ENCODE results near the gene BMPER. TPM values are rescaled to one million over a fixed set of nuclear protein-coding genes. Genes with fewer than 3 reads are reported as not detected.

The BMPER gene
- polyA plus RNA-seq, 1 of the 3 experiments (the other 2 are of a cell fraction), result 20.0 TPM

DNA sequence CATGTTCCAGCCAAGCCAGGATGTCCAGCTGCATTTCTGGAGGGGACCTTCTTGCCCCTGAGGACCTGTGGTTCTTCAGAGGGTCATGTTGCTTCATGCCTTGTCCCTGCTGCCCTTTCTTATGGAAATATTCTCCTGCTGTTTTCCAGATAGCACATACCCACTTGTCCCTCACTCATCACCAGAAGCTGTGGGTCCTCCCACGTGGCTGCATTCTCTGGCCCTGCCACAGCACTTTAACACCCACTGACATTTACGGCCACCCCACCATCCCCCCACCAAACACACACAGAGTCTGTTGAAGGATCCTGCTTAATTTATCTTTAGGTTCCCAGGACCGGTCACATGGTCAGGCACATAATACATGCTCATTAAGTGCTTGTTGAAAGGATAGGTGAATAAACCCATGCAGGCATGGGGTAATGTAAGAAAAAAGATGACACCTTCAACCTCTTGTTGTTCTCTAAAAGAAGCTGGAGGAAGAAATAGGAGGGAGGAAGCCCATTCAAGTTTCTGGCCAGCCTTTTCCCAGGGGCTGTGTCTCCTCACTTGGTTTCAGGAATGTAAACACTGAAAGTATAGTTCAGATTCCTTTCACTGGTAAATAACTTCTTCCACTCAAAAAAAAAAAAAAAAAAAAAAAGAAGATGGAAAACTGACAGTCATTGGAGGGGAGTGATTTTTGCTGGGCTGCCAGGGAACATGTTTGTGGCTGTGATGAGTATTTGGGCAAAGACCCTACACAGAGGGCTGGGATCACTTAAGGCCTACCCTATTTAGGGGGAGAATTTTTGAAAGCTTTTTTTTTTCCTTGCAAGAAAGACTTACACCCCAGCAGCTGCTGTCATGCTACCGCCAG, 19.8 kb upstream of the BMPER start:
- H3K9me2 ChIP-seq, result no peaks in the 10 kb centered on the region
- no peaks in the 10 kb centered on the region; a peak in 2 of 4 replicates for H3K4me1 ChIP-seq (ENCODE audit: control insufficient read depth in 1 of 2, insufficient read depth in 2 of 2, low read depth in 1 of 2, low read length in 1 of 2)
- no peaks in the 10 kb centered on the region for H4K20me1 ChIP-seq (ENCODE audit: insufficient read depth)
- no peaks in the 10 kb centered on the region for H3K36me3 ChIP-seq (replicated peaks in 1 of 2; ENCODE audit: control insufficient read depth in 1 of 2, insufficient read depth in 2 of 2, low read length in 1 of 2)
- H3K9me3 ChIP-seq, result no peaks in the 10 kb centered on the region
- ChIA-PET POLR2A (no interaction called here), CTCF (interaction anchor here (0.9 to 3.7 kb wide), 6 partner anchors 10 to 127 kb away, joined by 3 to 43 read pairs (median 4); no protein-coding TSS in a partner anchor)
- no peaks in the 10 kb centered on the region for H3K27me3 ChIP-seq (ENCODE audit: insufficient read depth)
- no peak overlapping the region for H3K4me3 ChIP-seq (ENCODE audit: low read depth in 2 of 2, low read length in 1 of 2)
- H3F3A ChIP-seq (replicated peaks; ENCODE audit: insufficient read depth), result no peaks in the 10 kb centered on the region
- DNase-seq, result no peak
- H3K9ac ChIP-seq, result no peak overlapping the region
- no peaks in the 10 kb centered on the region for H3K79me2 ChIP-seq (ENCODE audit: insufficient read depth)
- TF ChIP-seq ZBTB33 (IDR thresholded peaks at IDR 0.05; ENCODE audit: borderline replicate concordance, low read depth), result no peak
- no peak for TF ChIP-seq POLR2AphosphoS5 (IDR thresholded peaks at IDR 0.05; ENCODE audit: low read depth, low read length)
- no peak for TF ChIP-seq RFX5 (IDR thresholded peaks at IDR 0.05; ENCODE audit: low read length)
- no peak for TF ChIP-seq TAF1 (IDR thresholded peaks at IDR 0.05; ENCODE audit: borderline replicate concordance, low read depth, low read length)
- TF ChIP-seq, protein P1, sequence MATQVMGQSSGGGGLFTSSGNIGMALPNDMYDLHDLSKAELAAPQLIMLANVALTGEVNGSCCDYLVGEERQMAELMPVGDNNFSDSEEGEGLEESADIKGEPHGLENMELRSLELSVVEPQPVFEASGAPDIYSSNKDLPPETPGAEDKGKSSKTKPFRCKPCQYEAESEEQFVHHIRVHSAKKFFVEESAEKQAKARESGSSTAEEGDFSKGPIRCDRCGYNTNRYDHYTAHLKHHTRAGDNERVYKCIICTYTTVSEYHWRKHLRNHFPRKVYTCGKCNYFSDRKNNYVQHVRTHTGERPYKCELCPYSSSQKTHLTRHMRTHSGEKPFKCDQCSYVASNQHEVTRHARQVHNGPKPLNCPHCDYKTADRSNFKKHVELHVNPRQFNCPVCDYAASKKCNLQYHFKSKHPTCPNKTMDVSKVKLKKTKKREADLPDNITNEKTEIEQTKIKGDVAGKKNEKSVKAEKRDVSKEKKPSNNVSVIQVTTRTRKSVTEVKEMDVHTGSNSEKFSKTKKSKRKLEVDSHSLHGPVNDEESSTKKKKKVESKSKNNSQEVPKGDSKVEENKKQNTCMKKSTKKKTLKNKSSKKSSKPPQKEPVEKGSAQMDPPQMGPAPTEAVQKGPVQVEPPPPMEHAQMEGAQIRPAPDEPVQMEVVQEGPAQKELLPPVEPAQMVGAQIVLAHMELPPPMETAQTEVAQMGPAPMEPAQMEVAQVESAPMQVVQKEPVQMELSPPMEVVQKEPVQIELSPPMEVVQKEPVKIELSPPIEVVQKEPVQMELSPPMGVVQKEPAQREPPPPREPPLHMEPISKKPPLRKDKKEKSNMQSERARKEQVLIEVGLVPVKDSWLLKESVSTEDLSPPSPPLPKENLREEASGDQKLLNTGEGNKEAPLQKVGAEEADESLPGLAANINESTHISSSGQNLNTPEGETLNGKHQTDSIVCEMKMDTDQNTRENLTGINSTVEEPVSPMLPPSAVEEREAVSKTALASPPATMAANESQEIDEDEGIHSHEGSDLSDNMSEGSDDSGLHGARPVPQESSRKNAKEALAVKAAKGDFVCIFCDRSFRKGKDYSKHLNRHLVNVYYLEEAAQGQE (IDR thresholded peaks at IDR 0.05; ENCODE audit: low read depth, low read length), result no peak
- TF ChIP-seq, protein P2, sequence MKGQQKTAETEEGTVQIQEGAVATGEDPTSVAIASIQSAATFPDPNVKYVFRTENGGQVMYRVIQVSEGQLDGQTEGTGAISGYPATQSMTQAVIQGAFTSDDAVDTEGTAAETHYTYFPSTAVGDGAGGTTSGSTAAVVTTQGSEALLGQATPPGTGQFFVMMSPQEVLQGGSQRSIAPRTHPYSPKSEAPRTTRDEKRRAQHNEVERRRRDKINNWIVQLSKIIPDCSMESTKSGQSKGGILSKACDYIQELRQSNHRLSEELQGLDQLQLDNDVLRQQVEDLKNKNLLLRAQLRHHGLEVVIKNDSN (IDR thresholded peaks at IDR 0.05; ENCODE audit: borderline replicate concordance, low read depth), result no peak
- TF ChIP-seq JUND (IDR thresholded peaks at IDR 0.05), result no peak
- no peak for TF ChIP-seq FOSL2 (IDR thresholded peaks at IDR 0.05; ENCODE audit: borderline replicate concordance, low read depth)
- TF ChIP-seq IRF3 (IDR thresholded peaks at IDR 0.05; ENCODE audit: low read depth, low read length), result no peak
- TF ChIP-seq USF2 (IDR thresholded peaks at IDR 0.05; ENCODE audit: borderline replicate concordance, low read depth, low read length), result no peak
- TF ChIP-seq FOXM1 (IDR thresholded peaks at IDR 0.05; ENCODE audit: low read depth), result no peak
- TF ChIP-seq EZH2phosphoT487 (IDR thresholded peaks at IDR 0.05; ENCODE audit: borderline replicate concordance, low read depth), result no peak
- no peak overlapping the region for H3K4me2 ChIP-seq
- 79% methylated on average over 4 of the region's 4 CpGs for WGBS (ENCODE audit: low lambda C conversion rate)
- no peak overlapping the region for H2AFZ ChIP-seq (ENCODE audit: low read depth)
- H3K27ac ChIP-seq (ENCODE audit: low read depth in 2 of 2, low read length in 1 of 2), result no peak overlapping the region
